GM23248 (cell line): ENCODE data around the gene TGM6. TPM values are rescaled to one million over a fixed set of nuclear protein-coding genes. Genes with fewer than 3 reads are reported as not detected.

ENCODE experiments used
- DNase-seq: peaks from one replicate; pipeline ENCODE4 v3.0.0-alpha.2; 2015
- H2AFZ ChIP-seq: fragments of 200-600 bp; sonication (generic); 2 replicates; pipeline ENCODE4 v1.6.1; 2016; ENCODE audit warnings: antibody characterized with exemption
- H3F3A ChIP-seq: fragments of 200-600 bp; sonication (generic); 2 replicates; pipeline ENCODE4 v1.6.1; 2016; ENCODE audit warnings: mild to moderate bottlenecking, antibody characterized with exemption, mixed run types; ENCODE audit not compliant: insufficient read depth
- H3K27ac ChIP-seq: fragments of 200-600 bp; sonication (generic); 2 replicates; pipeline ENCODE4 v1.5.1; 2016; ENCODE audit warnings: mild to moderate bottlenecking
- H3K27me3 ChIP-seq: fragments of 200-600 bp; sonication (generic); replicated peaks from 2 replicates; pipeline ENCODE4 v1.6.1; 2016; ENCODE audit warnings: mild to moderate bottlenecking; ENCODE audit not compliant: insufficient read depth
- H3K36me3 ChIP-seq: fragments of 200-600 bp; sonication (generic); 2 replicates; pipeline ENCODE4 v1.6.1; 2016; ENCODE audit warnings: low read depth, mild to moderate bottlenecking
- H3K4me1 ChIP-seq: fragments of 200-600 bp; sonication (generic); 2 replicates; pipeline ENCODE4 v1.6.1; 2016; ENCODE audit warnings: mild to moderate bottlenecking; ENCODE audit not compliant: insufficient read depth
- H3K4me2 ChIP-seq: fragments of 200-600 bp; sonication (generic); one replicate; pipeline ENCODE4 v1.6.1; 2016; ENCODE audit warnings: mild to moderate bottlenecking; ENCODE audit not compliant: unreplicated experiment
- H3K4me3 ChIP-seq: fragments of 200-600 bp; sonication (generic); 2 replicates; pipeline ENCODE4 v1.5.1; 2016; ENCODE audit warnings: mild to moderate bottlenecking
- H3K79me2 ChIP-seq: fragments of 200-600 bp; sonication (generic); 2 replicates; pipeline ENCODE4 v1.6.1; 2016; ENCODE audit warnings: mild to moderate bottlenecking; ENCODE audit not compliant: insufficient read depth
- H3K9ac ChIP-seq: fragments of 200-600 bp; sonication (generic); 2 replicates; pipeline ENCODE4 v1.6.1; 2016; ENCODE audit warnings: mild to moderate bottlenecking
- H3K9me2 ChIP-seq: fragments of 200-600 bp; sonication (generic); 2 replicates; pipeline ENCODE4 v1.6.1; 2016; ENCODE audit warnings: mixed run types, mild to moderate bottlenecking, moderate library complexity; ENCODE audit not compliant: insufficient read depth
- H3K9me3 ChIP-seq: fragments of 200-600 bp; sonication (generic); one replicate; pipeline ENCODE4 v1.6.1; 2017; ENCODE audit warnings: low read depth
- H4K20me1 ChIP-seq: fragments of 200-600 bp; sonication (generic); 2 replicates; pipeline ENCODE4 v1.6.0; 2016; ENCODE audit not compliant: insufficient read depth
- EZH2 ChIP-seq: fragments of 200-600 bp; sonication (generic); IDR thresholded peaks from 2 replicates; pipeline ENCODE4 v1.6.1; 2018; ENCODE audit warnings: antibody characterized with exemption, mild to moderate bottlenecking; ENCODE audit not compliant: insufficient read depth, poor library complexity, severe bottlenecking
- EZH2phosphoT487 ChIP-seq: fragments of 200-600 bp; sonication (generic); IDR thresholded peaks from 2 replicates; pipeline ENCODE4 v1.6.1; 2018; ENCODE audit warnings: antibody characterized with exemption, moderate library complexity, mild to moderate bottlenecking, low read depth; ENCODE audit not compliant: insufficient read depth
- WGBS, 2 experiments: methylation state at CpG; one replicate each; pipeline ENCODE4 v1.1.6; 2015 to 2017; ENCODE audit warnings: low lambda C conversion rate in 2 of 2, low coverage in 1 of 2; ENCODE audit errors: missing lambda C conversion rate in 2 of 2; 5-methylcytosine and 5-hydroxymethylcytosine counted together
- in situ Hi-C: fragments of 300-500 bp; cut with MboI; formaldehyde crosslinking; loops from 2 replicates; pipeline ENCODE4 v1.15.0; 2020
- polyA plus RNA-seq: library from polyadenylated mRNA; unstranded; fragments of >200 nt; fragmentation: Nextera tagmentation; extraction: Ambion mirVana; gene quantifications from 2 replicates; pipeline ENCODE4 v1.2.1, GENCODE V29; 2016
- total RNA-seq: library from RNA; depleted of rRNA; stranded (reverse); fragments of >200 nt; shearing (Covaris generic); gene quantifications from 2 replicates; pipeline ENCODE4 v1.2.3, GENCODE V29; 2014

The TGM6 gene
- total and polyA plus RNA-seq, 2 experiments from 2014 or later, result not detected

- no peaks in the 10 kb centered on the region for H3K9me3 ChIP-seq
- no peaks in the 10 kb centered on the region for H4K20me1 ChIP-seq
- H3K4me2 ChIP-seq, result no peak overlapping the region
- H3K79me2 ChIP-seq, result no peaks in the 10 kb centered on the region
- no peaks in the 10 kb centered on the region for H3K27me3 ChIP-seq
- no peak overlapping the region for H3K9ac ChIP-seq
- no peaks in the 10 kb centered on the region for H3K36me3 ChIP-seq
- DNase-seq, result no peak
- 78% methylated on average over 6 of the region's 6 CpGs for WGBS, 2 experiments
- H3F3A ChIP-seq, result no peaks in the 10 kb centered on the region
- no peaks in the 10 kb centered on the region for H3K9me2 ChIP-seq
- no peak overlapping the region for H3K27ac ChIP-seq
- H2AFZ ChIP-seq, result no peak overlapping the region
- H3K4me1 ChIP-seq, result no peaks in the 10 kb centered on the region
- no peak overlapping the region for H3K4me3 ChIP-seq
- in situ Hi-C loops, result no loop called here
- TF ChIP-seq EZH2, result no peak
- TF ChIP-seq EZH2phosphoT487, result no peak
Measured at GRCh38 chr20:2333821-2334220, 46.9 kb upstream of the TGM6 start.

- H3K36me3 ChIP-seq, result no peaks in the 10 kb centered on the region
- no peaks in the 10 kb centered on the region for H4K20me1 ChIP-seq
- H3K9me3 ChIP-seq, result no peaks in the 10 kb centered on the region
- no peak overlapping the region for H3K9ac ChIP-seq
- H3K27ac ChIP-seq, result no peak overlapping the region
- in situ Hi-C loops, result no loop called here
- 81 to 84% methylated on average over 9 of the region's 9 CpGs for WGBS, 2 experiments
- H3K27me3 ChIP-seq, result no peaks in the 10 kb centered on the region
- H3K9me2 ChIP-seq, result no peaks in the 10 kb centered on the region
- H3K79me2 ChIP-seq, result no peaks in the 10 kb centered on the region
- H2AFZ ChIP-seq, result no peak overlapping the region
- no peaks in the 10 kb centered on the region for H3F3A ChIP-seq
- no peak overlapping the region for H3K4me2 ChIP-seq
- H3K4me3 ChIP-seq, result no peak overlapping the region
- DNase-seq, result no peak
- TF ChIP-seq EZH2 (no peak), EZH2phosphoT487 (no peak)
- H3K4me1 ChIP-seq, result no peaks in the 10 kb centered on the region
Measured at GRCh38 chr20:2335096-2335870, 45.4 kb upstream of the TGM6 start.

GRCh38 chr20:2336471-2336870, 44.2 kb upstream of the TGM6 start:
- Histone ChIP-seq H3K4me3 (no peak overlapping the region), H3K27ac (no peak overlapping the region), H3F3A (no peaks in the 10 kb centered on the region), H3K79me2 (no peaks in the 10 kb centered on the region), H3K4me1 (no peaks in the 10 kb centered on the region), H3K36me3 (no peaks in the 10 kb centered on the region), H3K9me3 (no peaks in the 10 kb centered on the region), H3K27me3 (no peaks in the 10 kb centered on the region), H3K4me2 (no peak overlapping the region), H4K20me1 (no peaks in the 10 kb centered on the region), H2AFZ (no peak overlapping the region), H3K9ac (no peak overlapping the region), H3K9me2 (no peaks in the 10 kb centered on the region)
- in situ Hi-C loops, result no loop called here
- WGBS, 2 experiments, result 51 to 61% methylated on average over 4 of the region's 4 CpGs
- TF ChIP-seq EZH2 (no peak), EZH2phosphoT487 (no peak)
- no peak for DNase-seq

- Histone ChIP-seq H4K20me1 (no peaks in the 10 kb centered on the region), H3K27ac (no peak overlapping the region), H3F3A (no peaks in the 10 kb centered on the region), H3K9ac (no peak overlapping the region), H3K9me3 (no peaks in the 10 kb centered on the region), H3K9me2 (no peaks in the 10 kb centered on the region), H3K4me1 (no peaks in the 10 kb centered on the region), H3K4me2 (no peak overlapping the region), H3K4me3 (no peak overlapping the region), H3K36me3 (no peaks in the 10 kb centered on the region), H2AFZ (no peak overlapping the region), H3K79me2 (no peaks in the 10 kb centered on the region), H3K27me3 (no peaks in the 10 kb centered on the region)
- TF ChIP-seq EZH2 (no peak), EZH2phosphoT487 (no peak)
- no peak for DNase-seq
- in situ Hi-C loops, result no loop called here
- WGBS, 2 experiments, result 55 to 64% methylated on average over 5 of the region's 5 CpGs
Measured at GRCh38 chr20:2337142-2337541, 43.6 kb upstream of the TGM6 start.
